Liver (tissue), 9 donors: ENCODE results near the gene EYA4. TPM values are rescaled to one million over a fixed set of nuclear protein-coding genes. Genes with fewer than 3 reads are reported as not detected.

ENCODE experiments used
- DNase-seq: peaks from one replicate; pipeline ENCODE4 v3.0.0-alpha.2; 2017; ENCODE audit warnings: low spot score
- H3K27ac ChIP-seq, 2 donors: one replicate each; pipeline ENCODE4 v1.7.0; 2013; ENCODE audit warnings: inconsistent platforms in 2 of 2, low read length in 2 of 2, control low read depth in 1 of 2, low read depth in 1 of 2, mild to moderate bottlenecking in 1 of 2
- H3K27me3 ChIP-seq, 4 donors: one replicate each; pipeline versions ENCODE4 v1.6.1 to v1.7.0; 2013; ENCODE audit warnings: low read length in 3 of 4, inconsistent platforms in 1 of 4, mild to moderate bottlenecking in 1 of 4, moderate library complexity in 1 of 4; ENCODE audit not compliant: control insufficient read depth in 4 of 4, insufficient read depth in 4 of 4
- H3K36me3 ChIP-seq, 4 donors: one replicate each; pipeline versions ENCODE4 v1.6.1 to v1.7.0; 2013; ENCODE audit warnings: low read length in 3 of 4, mild to moderate bottlenecking in 3 of 4, low read depth in 1 of 4, moderate library complexity in 1 of 4; ENCODE audit not compliant: control insufficient read depth in 4 of 4, insufficient read depth in 3 of 4
- H3K4me1 ChIP-seq, 4 donors: one replicate each; pipeline versions ENCODE4 v1.6.1 to v1.7.0; 2013; ENCODE audit warnings: low read length in 3 of 4, mild to moderate bottlenecking in 3 of 4, moderate library complexity in 1 of 4; ENCODE audit not compliant: control insufficient read depth in 4 of 4, insufficient read depth in 4 of 4
- H3K4me3 ChIP-seq, 3 donors: one replicate each; pipeline versions ENCODE4 v1.6.1 to v1.7.0; 2013; ENCODE audit warnings: low read length in 3 of 3, control low read depth in 1 of 3, low read depth in 1 of 3, mild to moderate bottlenecking in 1 of 3
- H3K9ac ChIP-seq, 2 donors: one replicate each; pipeline ENCODE4 v1.7.0; 2013; ENCODE audit warnings: low read length in 2 of 2, mild to moderate bottlenecking in 2 of 2, moderate library complexity in 2 of 2, control low read depth in 1 of 2, low read depth in 1 of 2
- H3K9me3 ChIP-seq, 4 donors: one replicate each; pipeline versions ENCODE4 v1.6.1 to v1.7.0; 2013; ENCODE audit warnings: low read length in 3 of 4; ENCODE audit not compliant: control insufficient read depth in 4 of 4
- CTCF ChIP-seq: fragments of 150-350 bp; IDR thresholded peaks from 2 replicates; pipeline ENCODE4 v1.5.1; 2017; ENCODE audit warnings: improper control_type of control experiment, low read depth, low read length; ENCODE audit not compliant: missing input control
- EGR1 ChIP-seq, 2 donors: IDR thresholded peaks; 2 replicates each; pipeline ENCODE4 v1.6.1; 2016 to 2018; ENCODE audit warnings: antibody characterized with exemption in 2 of 2, low read depth in 2 of 2
- FOXA1 ChIP-seq: IDR thresholded peaks from 2 replicates; pipeline ENCODE4 v1.6.1; 2016; ENCODE audit warnings: antibody characterized with exemption
- FOXA2 ChIP-seq: IDR thresholded peaks from 2 replicates; pipeline ENCODE4 v1.6.1; 2016; ENCODE audit warnings: antibody characterized with exemption
- GABPA ChIP-seq, 2 donors: IDR thresholded peaks in 1 of 2; conservative IDR thresholded peaks in 1 of 2; 2 replicates each; pipeline ENCODE4 v1.6.1; 2016; ENCODE audit warnings: antibody characterized with exemption in 2 of 2, mild to moderate bottlenecking in 1 of 2, moderate library complexity in 1 of 2
- HNF4A ChIP-seq, 2 donors: conservative IDR thresholded peaks; 2 replicates each; pipeline ENCODE4 v1.6.1; 2016; ENCODE audit warnings: antibody characterized with exemption in 2 of 2, mild to moderate bottlenecking in 2 of 2
- HNF4G ChIP-seq: IDR thresholded peaks from 2 replicates; pipeline ENCODE4 v1.6.1; 2016; ENCODE audit warnings: antibody characterized with exemption
- JUND ChIP-seq, 2 donors: IDR thresholded peaks; 2 replicates each; pipeline ENCODE4 v1.6.1; 2016; ENCODE audit warnings: antibody characterized with exemption in 2 of 2
- NR2F2 ChIP-seq: IDR thresholded peaks from 2 replicates; pipeline ENCODE4 v1.6.1; 2016; ENCODE audit warnings: antibody characterized with exemption
- RAD21 ChIP-seq, 2 donors: IDR thresholded peaks; 2 replicates each; pipeline ENCODE4 v1.6.1; 2016; ENCODE audit warnings: antibody characterized with exemption in 2 of 2, mild to moderate bottlenecking in 2 of 2
- REST ChIP-seq: IDR thresholded peaks from 2 replicates; pipeline ENCODE4 v1.6.1; 2016; ENCODE audit warnings: antibody characterized with exemption, mild to moderate bottlenecking
- RXRA ChIP-seq, 2 donors: IDR thresholded peaks; 2 replicates each; pipeline ENCODE4 v1.6.1; 2017 to 2018; ENCODE audit warnings: antibody characterized with exemption in 2 of 2, mild to moderate bottlenecking in 1 of 2
- SP1 ChIP-seq: IDR thresholded peaks from 2 replicates; pipeline ENCODE4 v1.6.1; 2018; ENCODE audit warnings: antibody characterized with exemption, mild to moderate bottlenecking
- TAF1 ChIP-seq: conservative IDR thresholded peaks from 2 replicates; pipeline ENCODE4 v1.6.1; 2016; ENCODE audit warnings: antibody characterized with exemption, mild to moderate bottlenecking
- YY1 ChIP-seq: IDR thresholded peaks from 2 replicates; pipeline ENCODE4 v1.6.1; 2016; ENCODE audit warnings: antibody characterized with exemption, mild to moderate bottlenecking
- ZBTB33 ChIP-seq: IDR thresholded peaks from 2 replicates; pipeline ENCODE4 v1.6.1; 2016; ENCODE audit warnings: antibody characterized with exemption
- WGBS: extraction: QIAGEN DNeasy Blood & Tissue Kit; methylation state at CpG from one replicate; pipeline ENCODE4 v1.1.7; 2013; 5-methylcytosine and 5-hydroxymethylcytosine counted together
- polyA plus RNA-seq, 2 donors: library from polyadenylated mRNA; stranded (reverse) in 1 of 2; unstranded in 1 of 2; fragments of 200-250 nt in 1 of 2; fragments of >200 nt in 1 of 2; fragmentation: Nextera tagmentation in 1 of 2; extraction: Ambion mirVana in 1 of 2; gene quantifications; one replicate each; pipeline versions ENCODE4 v1.2.1 to v1.2.3, GENCODE V29; 2013 to 2015
- total RNA-seq, 2 donors: library from RNA; depleted of rRNA; stranded (reverse); fragments of >200 nt; gene quantifications; one replicate each; pipeline ENCODE4 v1.2.3, GENCODE V29; 2014
- TF ChIP-seq, protein P1 (sequence below): IDR thresholded peaks from 2 replicates; pipeline ENCODE4 v1.6.1; 2016; ENCODE audit warnings: antibody characterized with exemption
- donor health status: healthy.
- donor health status: healthy.
- donor health status: healthy.
- donor health status: healthy.
- donor health status: healthy.

EYA4 gene
- total and polyA plus RNA-seq, 4 donors: 0.05 to 0.50 TPM; not detected in 2

DNA sequence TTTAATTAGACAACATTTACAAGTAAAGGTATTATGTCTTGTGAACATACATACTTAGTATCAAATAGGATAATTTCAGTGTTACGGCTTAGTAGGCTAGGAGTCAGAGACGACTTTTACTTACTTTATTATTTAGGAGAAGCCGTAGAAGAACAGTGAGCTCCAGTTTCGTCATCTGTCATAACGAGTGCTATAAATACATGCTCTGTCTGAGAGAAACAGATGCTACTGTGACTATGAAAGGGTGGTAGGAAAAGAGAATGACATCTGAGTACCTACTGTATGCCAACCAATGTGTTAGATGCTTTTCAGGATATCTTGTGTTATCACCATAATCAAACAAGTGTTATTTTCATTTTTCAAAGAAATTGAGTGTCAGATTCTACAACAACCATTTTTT is 119.0 kb downstream of the EYA4 start:
- H3K4me3 ChIP-seq: no peak overlapping the region
- 95% methylated on average over 5 of the region's 5 CpGs for WGBS
- TF ChIP-seq FOXA1: no peak
- no peak for TF ChIP-seq JUND (IDR thresholded peaks at IDR 0.05)
- H3K9ac ChIP-seq: no peak overlapping the region
- no peaks in the 10 kb centered on the region for H3K36me3 ChIP-seq
- H3K9me3 ChIP-seq: no peaks in the 10 kb centered on the region
- no peaks in the 10 kb centered on the region for H3K27me3 ChIP-seq
- no peak for DNase-seq
- no peaks in the 10 kb centered on the region for H3K4me1 ChIP-seq
- no peak overlapping the region for H3K27ac ChIP-seq

DNA sequence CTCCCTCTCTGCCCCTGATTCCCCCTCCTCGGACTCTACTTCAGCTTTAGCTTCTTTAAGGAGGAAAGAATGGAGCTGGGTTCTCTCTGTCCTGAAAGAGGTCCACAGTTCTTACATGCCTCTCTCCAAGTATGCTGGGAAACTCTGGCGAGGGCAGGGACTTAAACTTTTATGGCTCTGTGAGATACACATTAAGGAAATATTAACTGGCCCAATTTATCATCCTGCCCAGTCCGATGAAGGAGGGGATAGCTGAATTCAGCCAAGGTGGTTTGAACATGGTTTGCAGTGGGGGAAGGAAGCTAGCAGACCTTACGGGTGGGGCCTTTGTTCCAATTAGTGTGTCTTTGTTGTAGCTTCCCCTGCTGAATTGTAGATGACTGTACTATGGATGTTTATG is 121.7 kb downstream of the EYA4 start:
- Histone ChIP-seq H3K27me3 (no peaks in the 10 kb centered on the region), H3K9ac (no peak overlapping the region), H3K27ac (no peak overlapping the region), H3K9me3 (no peaks in the 10 kb centered on the region), H3K4me3 (no peak overlapping the region), H3K4me1 (no peaks in the 10 kb centered on the region), H3K36me3 (no peaks in the 10 kb centered on the region)
- TF ChIP-seq RXRA (IDR thresholded peaks at IDR 0.05) (no peak), FOXA2 (no peak), JUND (IDR thresholded peaks at IDR 0.05) (no peak), HNF4A (conservative IDR thresholded peaks at IDR 0.05) (no peak), EGR1 (IDR thresholded peaks at IDR 0.05; ENCODE audit: low read depth in 2 of 2) (no peak), YY1 (no peak), FOXA1 (no peak), HNF4G (no peak), REST (no peak), RAD21 (IDR thresholded peaks at IDR 0.05) (no peak), SP1 (no peak), CTCF (no peak), GABPA (IDR thresholded peaks at IDR 0.05 in 1 of 2, conservative IDR thresholded peaks at IDR 0.05 in 1 of 2) (no peak), NR2F2 (no peak)
- TF ChIP-seq, protein P1, sequence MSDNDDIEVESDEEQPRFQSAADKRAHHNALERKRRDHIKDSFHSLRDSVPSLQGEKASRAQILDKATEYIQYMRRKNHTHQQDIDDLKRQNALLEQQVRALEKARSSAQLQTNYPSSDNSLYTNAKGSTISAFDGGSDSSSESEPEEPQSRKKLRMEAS: no peak
- no peak for DNase-seq
- 74% methylated on average over 4 of the region's 4 CpGs for WGBS

- H3K27ac ChIP-seq: no peak overlapping the region
- no peaks in the 10 kb centered on the region for H3K4me1 ChIP-seq
- no peaks in the 10 kb centered on the region for H3K9me3 ChIP-seq
- no peak overlapping the region for H3K4me3 ChIP-seq
- no peaks in the 10 kb centered on the region for H3K27me3 ChIP-seq
- TF ChIP-seq SP1: no peak
- no peak for TF ChIP-seq FOXA2
- TF ChIP-seq ZBTB33: no peak
- no peak for TF ChIP-seq GABPA (IDR thresholded peaks at IDR 0.05 in 1 of 2, conservative IDR thresholded peaks at IDR 0.05 in 1 of 2)
- TF ChIP-seq TAF1: no peak
- no peak for TF ChIP-seq EGR1 (IDR thresholded peaks at IDR 0.05; ENCODE audit: low read depth in 2 of 2)
- TF ChIP-seq RAD21 (IDR thresholded peaks at IDR 0.05): no peak
- TF ChIP-seq, protein P1: no peak
- no peak for TF ChIP-seq NR2F2
- 66% methylated on average over 5 of the region's 5 CpGs for WGBS
- DNase-seq: no peak
- no peak overlapping the region for H3K9ac ChIP-seq
- H3K36me3 ChIP-seq: no peaks in the 10 kb centered on the region
These were observed 127.5 kb downstream of the EYA4 start for GRCh38 chr6:133368664-133369063.
